ENCODE measurements around the gene MRTFA.

- no peak for TF ChIP-seq CTCF (IDR thresholded peaks at IDR 0.05)
- no peak for TF ChIP-seq POLR2A (IDR thresholded peaks at IDR 0.05)
Observed at GRCh38 chr22:40653361-40653760, 16.8 kb upstream of the MRTFA start.

Data from esophagus squamous epithelium (tissue), 4 donors.